ENCODE measurements around the gene RBMS1. TPM values are rescaled to one million over a fixed set of nuclear protein-coding genes. Genes with fewer than 3 reads are reported as not detected.

RBMS1 gene
- total and polyA plus RNA-seq, 2 of the 4 experiments (the other 2 are of a cell fraction): 43.5 to 64.9 TPM

DNA sequence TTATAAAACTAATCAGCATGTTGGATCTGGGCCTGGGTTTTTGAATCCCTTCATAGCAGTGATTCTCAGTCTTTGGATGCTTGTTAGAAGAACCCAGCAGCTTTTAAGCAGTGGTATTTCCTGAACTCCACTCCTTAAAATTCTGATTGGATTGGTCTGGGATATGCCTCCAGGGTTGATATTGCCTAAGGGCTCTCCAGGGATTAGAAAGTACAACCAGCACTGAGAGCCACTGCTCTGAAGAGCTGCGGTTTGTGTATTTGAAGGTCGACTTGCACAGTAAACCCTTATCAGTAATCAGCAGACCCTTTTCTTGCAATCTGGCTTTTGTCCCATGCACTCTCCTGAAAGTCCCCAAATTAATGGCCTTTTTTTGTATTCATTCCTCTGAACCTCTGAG, 17.0 kb upstream of the RBMS1 start:
- TF ChIP-seq RFX5 (IDR thresholded peaks at IDR 0.05; ENCODE audit: low read depth, low read length) (no peak), CEBPB (IDR thresholded peaks at IDR 0.05; ENCODE audit: low read depth, low read length) (no peak), RCOR1 (IDR thresholded peaks at IDR 0.05; ENCODE audit: insufficient replicate concordance, low read length) (no peak), MAZ (IDR thresholded peaks at IDR 0.05; ENCODE audit: borderline replicate concordance, low read depth, low read length) (no peak), SMC3 (IDR thresholded peaks at IDR 0.05; ENCODE audit: low read depth, low read length) (no peak), MAFK (IDR thresholded peaks at IDR 0.05; ENCODE audit: low read depth, low read length) (no peak), CHD1 (IDR thresholded peaks at IDR 0.05; ENCODE audit: low read depth, low read length) (no peak), FOS (IDR thresholded peaks at IDR 0.05; ENCODE audit: low read depth, low read length) (no peak), BHLHE40 (IDR thresholded peaks at IDR 0.05; ENCODE audit: low read depth, low read length) (no peak), RAD21 (IDR thresholded peaks at IDR 0.05; ENCODE audit: low read length) (no peak), POLR2A (IDR thresholded peaks at IDR 0.05; ENCODE audit: low read depth, low read length) (no peak), NFE2L2 (IDR thresholded peaks at IDR 0.05; ENCODE audit: low read depth, low read length) (no peak)
- TF ChIP-seq, protein P1, sequence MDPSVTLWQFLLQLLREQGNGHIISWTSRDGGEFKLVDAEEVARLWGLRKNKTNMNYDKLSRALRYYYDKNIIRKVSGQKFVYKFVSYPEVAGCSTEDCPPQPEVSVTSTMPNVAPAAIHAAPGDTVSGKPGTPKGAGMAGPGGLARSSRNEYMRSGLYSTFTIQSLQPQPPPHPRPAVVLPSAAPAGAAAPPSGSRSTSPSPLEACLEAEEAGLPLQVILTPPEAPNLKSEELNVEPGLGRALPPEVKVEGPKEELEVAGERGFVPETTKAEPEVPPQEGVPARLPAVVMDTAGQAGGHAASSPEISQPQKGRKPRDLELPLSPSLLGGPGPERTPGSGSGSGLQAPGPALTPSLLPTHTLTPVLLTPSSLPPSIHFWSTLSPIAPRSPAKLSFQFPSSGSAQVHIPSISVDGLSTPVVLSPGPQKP (IDR thresholded peaks at IDR 0.05; ENCODE audit: borderline replicate concordance, low read depth, low read length): no peak
- TF ChIP-seq, protein P2, sequence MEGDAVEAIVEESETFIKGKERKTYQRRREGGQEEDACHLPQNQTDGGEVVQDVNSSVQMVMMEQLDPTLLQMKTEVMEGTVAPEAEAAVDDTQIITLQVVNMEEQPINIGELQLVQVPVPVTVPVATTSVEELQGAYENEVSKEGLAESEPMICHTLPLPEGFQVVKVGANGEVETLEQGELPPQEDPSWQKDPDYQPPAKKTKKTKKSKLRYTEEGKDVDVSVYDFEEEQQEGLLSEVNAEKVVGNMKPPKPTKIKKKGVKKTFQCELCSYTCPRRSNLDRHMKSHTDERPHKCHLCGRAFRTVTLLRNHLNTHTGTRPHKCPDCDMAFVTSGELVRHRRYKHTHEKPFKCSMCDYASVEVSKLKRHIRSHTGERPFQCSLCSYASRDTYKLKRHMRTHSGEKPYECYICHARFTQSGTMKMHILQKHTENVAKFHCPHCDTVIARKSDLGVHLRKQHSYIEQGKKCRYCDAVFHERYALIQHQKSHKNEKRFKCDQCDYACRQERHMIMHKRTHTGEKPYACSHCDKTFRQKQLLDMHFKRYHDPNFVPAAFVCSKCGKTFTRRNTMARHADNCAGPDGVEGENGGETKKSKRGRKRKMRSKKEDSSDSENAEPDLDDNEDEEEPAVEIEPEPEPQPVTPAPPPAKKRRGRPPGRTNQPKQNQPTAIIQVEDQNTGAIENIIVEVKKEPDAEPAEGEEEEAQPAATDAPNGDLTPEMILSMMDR (conservative IDR thresholded peaks at IDR 0.05; ENCODE audit: low read depth, low read length): no peak
- TF ChIP-seq, protein P3, sequence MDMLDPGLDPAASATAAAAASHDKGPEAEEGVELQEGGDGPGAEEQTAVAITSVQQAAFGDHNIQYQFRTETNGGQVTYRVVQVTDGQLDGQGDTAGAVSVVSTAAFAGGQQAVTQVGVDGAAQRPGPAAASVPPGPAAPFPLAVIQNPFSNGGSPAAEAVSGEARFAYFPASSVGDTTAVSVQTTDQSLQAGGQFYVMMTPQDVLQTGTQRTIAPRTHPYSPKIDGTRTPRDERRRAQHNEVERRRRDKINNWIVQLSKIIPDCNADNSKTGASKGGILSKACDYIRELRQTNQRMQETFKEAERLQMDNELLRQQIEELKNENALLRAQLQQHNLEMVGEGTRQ (IDR thresholded peaks at IDR 0.05; ENCODE audit: low read depth, low read length): no peak
- Histone ChIP-seq H3K56ac (ENCODE audit: extremely low read depth, insufficient read depth, low read length) (no peak overlapping the region), H2AFZ (replicated peaks; ENCODE audit: low read length, poor library complexity) (no peak overlapping the region), H2AK9ac (replicated peaks; ENCODE audit: low read depth, low read length, poor library complexity) (no peak overlapping the region), H3K4ac (ENCODE audit: low read depth, low read length) (no peak overlapping the region), H3K18ac (ENCODE audit: low read depth, low read length) (no peak overlapping the region; the same call in 1 of the 2 replicates), H3K27me3 (ENCODE audit: control insufficient read depth, insufficient read depth, low read length) (no peaks in the 10 kb centered on the region), H3K9me3 (ENCODE audit: control insufficient read depth, insufficient read depth, low read length) (no peaks in the 10 kb centered on the region), H2BK120ac (ENCODE audit: low read depth, low read length) (no peak overlapping the region), H3K27ac (ENCODE audit: insufficient read depth, low read length) (no peak overlapping the region), H3K9ac (ENCODE audit: low read depth, low read length) (no peak overlapping the region), H4K91ac (ENCODE audit: insufficient read depth, low read depth, low read length) (no peak overlapping the region), H3K14ac (replicated peaks; ENCODE audit: low read depth, low read length) (no peak overlapping the region), H3K36me3 (ENCODE audit: control insufficient read depth, insufficient read depth, low read length) (no peaks in the 10 kb centered on the region), H4K8ac (ENCODE audit: low read depth in 2 of 2, low read length in 2 of 2) (no peak overlapping the region), H3K23ac (ENCODE audit: low read depth, low read length) (no peak overlapping the region), H3K4me1 (ENCODE audit: control insufficient read depth, insufficient read depth, low read length) (no peaks in the 10 kb centered on the region), H2BK20ac (ENCODE audit: low read depth, low read length) (no peak overlapping the region), H3K4me3 (ENCODE audit: insufficient read depth, low read depth, low read length) (no peak overlapping the region), H3K4me2 (ENCODE audit: low read depth, low read length) (no peak overlapping the region), H2BK15ac (ENCODE audit: low read depth, low read length) (no peak overlapping the region), H2AK5ac (ENCODE audit: low read depth, low read length) (no peak overlapping the region), H4K20me1 (ENCODE audit: insufficient read depth, low read length) (no peaks in the 10 kb centered on the region), H3K9me1 (ENCODE audit: insufficient read depth, low read length) (no peaks in the 10 kb centered on the region), H4K5ac (ENCODE audit: low read depth, low read length) (no peak overlapping the region), H3K79me1 (ENCODE audit: low read depth in 1 of 2, low read length in 2 of 2) (no peaks in the 10 kb centered on the region), H2BK5ac (ENCODE audit: low read depth, low read length, poor library complexity, severe bottlenecking) (no peak overlapping the region)
- ChIA-PET POLR2A (ENCODE audit: unreplicated experiment) (no interaction called here), CTCF (interaction anchor here (0.5 kb wide), 1 partner anchor 406 kb away, joined by 4 read pairs; no protein-coding TSS in a partner anchor)
- intact Hi-C loops (cut with micrococcal nuclease): no loop called here
- in situ Hi-C loops (cut with MboI; ENCODE audit: low sequenced_read_pairs): no loop called here
- ATAC-seq (ENCODE audit: low read depth): peak; percentile 75
- no CpG with 5 or more reads among the region's 2 CpGs for WGBS, 2 experiments (ENCODE audit: extremely low coverage in 2 of 2, insufficient read length in 1 of 2)
- dilution Hi-C loops (cut with HindIII; ENCODE audit: low sequenced_read_pairs, unreplicated experiment): no loop called here
- BruUV-seq (replicated peaks): no TSS peak
- no peak for DNase-seq

All from IMR-90 (cell line).